H1 (cell line): ENCODE results near the gene SLC26A11. TPM values are rescaled to one million over a fixed set of nuclear protein-coding genes. Genes with fewer than 3 reads are reported as not detected.

ENCODE experiments used
- BRCA1 ChIP-seq: IDR thresholded peaks from 2 replicates; pipeline ENCODE4 v1.6.1; 2012; ENCODE audit warnings: low read depth, low read length, improper control_type of control experiment
- CTBP2 ChIP-seq: IDR thresholded peaks from 2 replicates; pipeline ENCODE4 v1.7.0; 2011; ENCODE audit warnings: borderline replicate concordance, mild to moderate bottlenecking, moderate library complexity, mixed read lengths, low read length; ENCODE audit not compliant: insufficient read depth, insufficient read length
- HDAC6 ChIP-seq: IDR thresholded peaks from one replicate; pipeline ENCODE4 v1.7.1; 2012; ENCODE audit warnings: low read depth, mild to moderate bottlenecking, inconsistent platforms, low read length, moderate library complexity
- JUND ChIP-seq: IDR thresholded peaks from 2 replicates; pipeline ENCODE4 v1.6.1; 2011; ENCODE audit warnings: mild to moderate bottlenecking, improper control_type of control experiment, low read length
- KDM5A ChIP-seq: fragments of 200-600 bp; IDR thresholded peaks from 2 replicates; pipeline ENCODE4 v1.7.1; 2012; ENCODE audit warnings: mild to moderate bottlenecking, low read length, inconsistent platforms, mixed read lengths
- MAX ChIP-seq: IDR thresholded peaks from 2 replicates; pipeline ENCODE4 v1.6.1; 2012; ENCODE audit warnings: inconsistent platforms
- NANOG ChIP-seq: IDR thresholded peaks from 2 replicates; pipeline ENCODE4 v1.6.1; 2011; ENCODE audit warnings: low read length, low read depth, mild to moderate bottlenecking, inconsistent platforms; ENCODE audit not compliant: insufficient read depth, poor library complexity, severe bottlenecking
- POLR2AphosphoS5 ChIP-seq: IDR thresholded peaks from 2 replicates; pipeline ENCODE4 v1.6.1; 2011; ENCODE audit warnings: low read depth, low read length
- SAP30 ChIP-seq: fragments of 300-600 bp; sonication (generic); IDR thresholded peaks from 2 replicates; pipeline ENCODE4 v1.7.1; 2012; ENCODE audit warnings: low read length, moderate library complexity, mild to moderate bottlenecking, inconsistent platforms; ENCODE audit not compliant: insufficient read depth, insufficient replicate concordance
- SIRT6 ChIP-seq: IDR thresholded peaks from one replicate; pipeline ENCODE4 v1.7.1; 2012; ENCODE audit warnings: low read length, inconsistent platforms
- SIX5 ChIP-seq: IDR thresholded peaks from 2 replicates; pipeline ENCODE4 v1.6.1; 2011; ENCODE audit warnings: mild to moderate bottlenecking, low read depth, low read length
- SRF ChIP-seq: IDR thresholded peaks from 2 replicates; pipeline ENCODE4 v1.6.1; 2011; ENCODE audit warnings: mild to moderate bottlenecking, low read depth, low read length, moderate library complexity
- TAF7 ChIP-seq: optimal IDR thresholded peaks from 2 replicates; pipeline ENCODE3; 2011; ENCODE audit warnings: low read depth, mild to moderate bottlenecking, inconsistent platforms, low read length, moderate library complexity, borderline replicate concordance
- YY1 ChIP-seq: IDR thresholded peaks from 2 replicates; pipeline ENCODE4 v1.6.1; 2011; ENCODE audit warnings: low read depth, mild to moderate bottlenecking, low read length
- polyA plus RNA-seq, 7 experiments: library from polyadenylated mRNA; depleted of rRNA in 3 of 7; stranded (reverse) in 5 of 7; unstranded in 2 of 7; fragments of >200 nt in 5 of 7; fragments of 200-250 nt in 2 of 7; gene quantifications; 1 replicate in 5 of 7; 2 replicates in 1 of 7; 4 replicates in 1 of 7; pipeline versions ENCODE4 v1.2.1 to v1.2.3, GENCODE V29; 2011 to 2013; ENCODE audit warnings: missing spikeins in 2 of 7, mixed read lengths in 2 of 7
- total RNA-seq: library from RNA; stranded (reverse); fragmentation: NEBNext Ultra II Directional; extraction: Animal tissue kit (Norgen Biotek cat#: 25700); gene quantifications from 2 replicates; pipeline ENCODE4 v1.2.1, GENCODE V29; 2021

Gene SLC26A11
- total and polyA plus RNA-seq, 2 of the 8 experiments (the other 6 are each of a cell fraction or from before 2014, with no cell fraction given), result 15.5 to 25.9 TPM

DNA sequence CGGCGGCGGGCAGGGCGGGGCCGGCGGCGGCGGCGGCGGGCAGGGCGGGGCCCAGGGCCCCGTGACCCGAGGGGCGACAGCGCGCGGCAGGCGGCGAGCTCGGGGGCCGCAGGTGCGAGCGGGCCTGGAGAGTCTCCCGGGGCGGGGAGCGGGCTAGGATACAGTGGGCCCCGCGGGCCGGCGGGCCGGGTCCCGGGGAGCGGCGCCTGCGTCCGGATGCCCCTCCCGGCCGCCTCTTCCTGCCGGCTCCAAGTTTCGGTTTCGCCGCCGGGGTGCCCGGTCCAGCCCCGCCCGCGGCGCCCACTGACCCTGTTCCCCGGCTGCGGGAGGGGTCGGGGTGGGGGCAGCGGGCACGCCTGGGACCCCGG lies 40.5 kb downstream of the SLC26A11 start, which contains the start of gene RNF213 (continued):
- no peak for TF ChIP-seq TAF7
- TF ChIP-seq SRF, result no peak
- no peak for TF ChIP-seq JUND
- TF ChIP-seq SAP30, result no peak
- TF ChIP-seq NANOG, result no peak
- TF ChIP-seq MAX, result no peak
- no peak for TF ChIP-seq HDAC6
- no peak for TF ChIP-seq KDM5A
- no peak for TF ChIP-seq CTBP2
- TF ChIP-seq SIRT6, result no peak
- TF ChIP-seq YY1, result no peak
- peak; percentile 31; the same call in 1 of the 2 replicates for TF ChIP-seq POLR2AphosphoS5
- TF ChIP-seq SIX5, result no peak
- TF ChIP-seq BRCA1, result no peak
